Activated T-cell treated with anti-CD3 and anti-CD28 coated beads, Interleukin-2, amount 50 U/mL, for 1 hour (primary cell): ENCODE data around the gene GPR45.

ENCODE experiments used
- DNase-seq: peaks from one replicate; pipeline ENCODE4 v3.0.0-alpha.2; 2020

GPR45 gene

GRCh38 chr2:105254531-105255210, 13.1 kb downstream of the GPR45 start:
- DNase-seq: no peak

- no peak for DNase-seq
These were observed 14.4 kb downstream of the GPR45 start for GRCh38 chr2:105255979-105256378.

GRCh38 chr2:105256431-105257047, 15.0 kb downstream of the GPR45 start:
- no peak for DNase-seq

GRCh38 chr2:105257981-105258380, 16.4 kb downstream of the GPR45 start:
- no peak for DNase-seq

- DNase-seq: no peak
These were observed 17.4 kb downstream of the GPR45 start for GRCh38 chr2:105258835-105259350.

- DNase-seq: no peak
These were observed 19.5 kb downstream of the GPR45 start for GRCh38 chr2:105261061-105261460.

GRCh38 chr2:105262651-105263091, 21.1 kb downstream of the GPR45 start:
- no peak for DNase-seq

- no peak for DNase-seq
These were observed 27.9 kb downstream of the GPR45 start for GRCh38 chr2:105269426-105269825.

- DNase-seq: no peak
These were observed 30.0 kb downstream of the GPR45 start for GRCh38 chr2:105271393-105272045.

GRCh38 chr2:105272176-105272575, 30.6 kb downstream of the GPR45 start:
- DNase-seq: no peak

GRCh38 chr2:105274046-105274445, 32.5 kb downstream of the GPR45 start:
- DNase-seq: no peak

- no peak for DNase-seq
These were observed 37.1 kb downstream of the GPR45 start for GRCh38 chr2:105278654-105279053.

- no peak for DNase-seq
These were observed 37.6 kb downstream of the GPR45 start for GRCh38 chr2:105279126-105279525.

- DNase-seq: no peak
These were observed 38.7 kb downstream of the GPR45 start for GRCh38 chr2:105280281-105280680.

GRCh38 chr2:105283532-105283931, 42.0 kb downstream of the GPR45 start:
- DNase-seq: no peak

- DNase-seq: no peak
These were observed 46.1 kb downstream of the GPR45 start for GRCh38 chr2:105287692-105288091.

- DNase-seq: no peak
These were observed 46.6 kb downstream of the GPR45 start for GRCh38 chr2:105288133-105288532.

- DNase-seq: no peak
These were observed 49.6 kb downstream of the GPR45 start for GRCh38 chr2:105290981-105291660.

GRCh38 chr2:105291981-105292380, 50.4 kb downstream of the GPR45 start:
- no peak for DNase-seq
